GM12864 (cell line): ENCODE data around the gene NABP1.

Source experiments
- DNase-seq: peaks from one replicate; pipeline ENCODE4 v3.0.0-alpha.2; 2011; ENCODE audit warnings: low read depth
- H3K4me3 ChIP-seq: 2 replicates; pipeline ENCODE4 v1.5.1; 2011; ENCODE audit warnings: mild to moderate bottlenecking, low read depth, low read length, control low read depth
- CTCF ChIP-seq: IDR thresholded peaks from 2 replicates; pipeline ENCODE4 v1.5.1; 2011; ENCODE audit warnings: low read depth, mild to moderate bottlenecking, moderate library complexity, low read length, control low read depth, inconsistent platforms; ENCODE audit errors: missing control alignments

The NABP1 gene

DNA sequence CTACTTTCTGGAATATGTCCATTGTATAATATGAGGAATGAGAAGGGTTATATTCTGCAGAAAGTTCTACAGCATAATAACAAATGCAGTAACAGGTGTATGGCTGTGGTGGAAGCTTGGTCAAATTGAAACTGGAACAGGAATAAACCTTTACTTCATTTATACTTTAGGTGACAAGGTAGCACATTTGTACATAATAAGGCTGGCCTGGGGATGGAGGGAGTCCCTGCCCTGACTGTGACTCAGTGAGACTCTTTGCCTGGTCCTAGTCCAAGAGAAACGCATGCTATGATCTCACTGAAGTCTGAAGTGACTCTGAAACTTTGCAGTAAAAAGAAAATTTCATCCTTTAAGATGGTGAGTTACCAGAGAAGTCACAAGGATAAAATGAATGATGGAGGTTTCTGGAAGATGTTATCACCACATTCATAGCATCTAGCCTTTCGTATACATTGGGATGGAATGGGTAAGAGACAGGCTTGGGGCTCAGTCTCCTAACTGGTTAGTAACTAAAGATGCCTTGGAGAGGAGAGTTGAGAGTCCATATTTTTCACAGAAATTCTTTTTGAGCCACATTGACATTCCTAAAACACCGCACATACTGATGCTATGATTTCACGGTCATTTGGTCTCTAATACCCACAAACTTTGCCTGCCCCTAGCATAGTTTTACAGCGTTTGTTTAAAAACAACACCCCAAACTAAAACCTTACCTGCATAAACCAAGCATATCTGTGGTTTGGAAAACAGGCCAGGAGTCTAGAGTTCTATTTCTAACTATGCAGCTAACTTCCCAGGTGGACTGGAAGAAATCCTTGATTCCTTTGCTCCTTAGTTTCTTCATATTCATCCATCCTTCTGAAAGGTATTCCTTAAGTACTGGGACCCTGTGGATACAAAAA is 42.4 kb upstream of the NABP1 start:
- no peak for TF ChIP-seq CTCF
- H3K4me3 ChIP-seq = no peak overlapping the region
- no peak for DNase-seq

DNA sequence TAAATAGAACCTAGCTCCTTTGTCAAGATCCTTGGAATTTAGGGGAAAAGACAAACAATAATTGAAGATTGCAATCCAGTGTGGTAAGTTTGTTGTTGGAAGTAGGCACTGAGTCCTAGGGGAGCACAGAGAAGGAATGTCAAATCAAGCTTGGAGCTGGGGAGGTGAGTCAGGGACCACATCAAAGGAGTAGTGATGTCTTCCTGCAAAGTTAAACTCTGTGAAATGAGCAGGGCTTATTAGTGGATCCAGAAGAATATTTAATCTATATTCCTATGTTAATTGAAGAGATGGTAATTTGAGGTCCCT is 41.7 kb upstream of the NABP1 start:
- no peak for DNase-seq
- H3K4me3 ChIP-seq = no peak overlapping the region
- TF ChIP-seq CTCF = no peak

DNA sequence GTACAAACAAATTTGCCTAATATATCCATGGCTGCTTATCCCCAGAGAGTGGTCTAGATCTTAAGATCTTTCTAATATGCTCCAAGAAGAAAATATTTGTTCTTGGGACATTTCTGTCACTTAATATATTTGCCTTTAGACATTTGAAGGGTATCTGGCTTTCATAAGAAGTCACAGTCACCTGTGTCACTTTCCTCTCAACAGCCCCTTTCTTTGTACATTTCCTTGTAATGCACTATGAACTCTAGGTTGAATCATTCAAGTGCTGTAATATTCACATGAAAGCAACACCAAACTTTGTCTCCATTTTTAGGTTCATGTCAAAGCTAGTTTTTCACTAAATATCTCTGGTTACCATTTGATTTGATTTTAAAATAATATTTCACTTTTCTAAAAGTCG is 41.4 kb upstream of the NABP1 start:
- H3K4me3 ChIP-seq = no peak overlapping the region
- no peak for TF ChIP-seq CTCF

DNA sequence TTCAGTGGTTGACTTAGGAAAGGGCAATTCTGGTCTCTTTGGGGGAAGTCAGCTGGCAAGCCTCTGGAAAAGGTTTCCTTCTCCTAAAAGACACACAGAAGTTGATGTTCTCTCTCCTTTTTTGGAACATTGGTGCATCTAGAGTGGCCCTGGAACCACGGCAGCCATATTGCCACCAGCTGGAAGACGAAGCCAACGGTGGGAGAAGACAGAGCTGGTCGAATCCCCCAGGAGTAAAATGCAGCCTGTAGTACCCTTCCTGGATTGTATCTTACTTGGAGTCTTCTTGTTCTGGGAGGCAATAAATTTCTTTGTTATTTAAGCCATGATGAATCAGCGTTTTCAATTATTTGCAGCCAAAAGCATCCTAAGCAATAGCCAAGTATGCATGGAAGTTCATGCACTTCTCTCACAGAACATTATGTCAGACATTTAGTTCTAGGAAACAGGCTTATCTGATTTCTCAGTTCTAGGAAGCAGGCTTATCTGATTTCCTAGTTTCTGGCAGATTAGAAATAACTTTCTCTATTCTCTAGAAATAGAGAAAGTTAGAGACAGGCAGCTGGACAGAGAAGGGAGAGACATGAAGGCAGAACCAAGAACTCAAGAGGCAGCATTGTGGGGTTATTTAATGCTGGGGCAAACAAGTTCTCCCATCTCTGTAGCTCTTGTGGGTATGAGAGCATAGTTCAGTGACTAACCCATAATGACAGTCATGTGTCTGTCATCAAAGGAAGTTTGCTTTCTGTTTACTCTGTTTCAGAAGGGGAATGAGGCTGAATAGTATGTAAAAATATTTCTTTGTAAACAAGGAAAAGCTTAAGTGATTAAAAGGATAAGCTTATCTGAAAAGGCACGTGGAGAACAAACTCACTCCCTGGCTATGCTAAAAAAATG is 40.5 kb upstream of the NABP1 start:
- no peak for TF ChIP-seq CTCF
- H3K4me3 ChIP-seq = no peak overlapping the region
- DNase-seq = no peak

More for the DNA sequence above, 41.4 kb upstream of the NABP1 start:
- no peak for DNase-seq

GRCh38 chr2:191638079-191638801 is 39.7 kb upstream of the NABP1 start:
- H3K4me3 ChIP-seq = no peak overlapping the region; the same call in 1 of the 2 replicates
- DNase-seq = no peak

More at GRCh38 chr2:191638079-191638801, 39.7 kb upstream of the NABP1 start:
- TF ChIP-seq CTCF = no peak
